ENCODE data around the gene WDR5.

The WDR5 gene

GRCh38 chr9:134208981-134209725 is 73.3 kb downstream of the WDR5 start:
- DNase-seq (ENCODE audit: low read depth): no peak
